HEK293 (cell line): Measurements from ENCODE around the gene ZNF597.

Source experiments
- CTCF ChIA-PET: fragments of 350-600 bp; formaldehyde crosslinking; extraction: SDS; loops from one replicate; lab custom pipeline; 2021; ENCODE audit warnings: antibody characterized with exemption; lab: Yijun Ruan, JAX
- POLR2A ChIA-PET: fragments of 300-600 bp; formaldehyde crosslinking; extraction: SDS; loops from one replicate; lab custom pipeline; 2020; ENCODE audit warnings: antibody characterized with exemption, inconsistent platforms; lab: Yijun Ruan, JAX
- H3K27ac ChIP-seq: fragments of 200-500 bp; sonication (Bioruptor generic); 2 replicates; pipeline ENCODE4 v1.5.1; 2014; ENCODE audit warnings: low read depth, low read length, control low read depth, inconsistent platforms; ENCODE audit errors: extremely low read depth
- H3K36me3 ChIP-seq, 2 experiments: fragments of 200-500 bp in 1 of 2; sonication (Bioruptor generic) in 1 of 2; 1 replicate in 1 of 2; 2 replicates in 1 of 2; pipeline ENCODE4 v1.5.1; 2014 to 2017; ENCODE audit warnings: inconsistent platforms in 2 of 2, low read length in 2 of 2; ENCODE audit not compliant: control insufficient read depth in 2 of 2, insufficient read depth in 1 of 2
- H3K4me1 ChIP-seq: fragments of 200-500 bp; sonication (Bioruptor generic); 2 replicates; pipeline ENCODE4 v1.5.1; 2014; ENCODE audit warnings: mild to moderate bottlenecking, low read length, inconsistent platforms; ENCODE audit not compliant: control insufficient read depth, insufficient read depth
- H3K4me3 ChIP-seq: 2 replicates; pipeline ENCODE4 v1.5.1; 2011; ENCODE audit warnings: low read depth, mild to moderate bottlenecking, control low read depth, low read length, moderate library complexity
- H3K9me3 ChIP-seq: fragments of 200-500 bp; sonication (Bioruptor generic); 2 replicates; pipeline ENCODE4 v1.5.1; 2014; ENCODE audit warnings: low read depth, low read length, inconsistent platforms; ENCODE audit not compliant: control insufficient read depth, insufficient read depth
- KLF16 ChIP-seq: fragments of 450-650 bp; formaldehyde crosslinking; IDR thresholded peaks from 2 replicates; pipeline ENCODE4 v1.5.1; 2017; ENCODE audit warnings: missing biosample characterization, missing genetic modification characterization
- REPIN1 ChIP-seq: fragments of 450-650 bp; formaldehyde crosslinking; IDR thresholded peaks from 2 replicates; pipeline ENCODE4 v1.5.1; 2017; ENCODE audit warnings: missing biosample characterization, missing genetic modification characterization, low read depth
- SETDB1 ChIP-seq: IDR thresholded peaks from one replicate; pipeline ENCODE4 v1.6.1; 2017; ENCODE audit warnings: mild to moderate bottlenecking, low read length, moderate library complexity, mixed read lengths; ENCODE audit not compliant: insufficient read length
- TCF7L2 ChIP-seq: IDR thresholded peaks from 2 replicates; pipeline ENCODE4 v1.6.1; 2011; ENCODE audit warnings: low read depth, mild to moderate bottlenecking, inconsistent platforms, low read length, moderate library complexity, borderline replicate concordance
- TRIM28 ChIP-seq: IDR thresholded peaks from 2 replicates; pipeline ENCODE4 v1.6.1; 2011; ENCODE audit warnings: low read length, control low read depth, borderline replicate concordance
- ZNF157 ChIP-seq: fragments of 450-650 bp; formaldehyde crosslinking; IDR thresholded peaks from 2 replicates; pipeline ENCODE4 v1.5.1; 2016; ENCODE audit warnings: missing biosample characterization, missing genetic modification characterization
- ZNF174 ChIP-seq: fragments of 450-650 bp; formaldehyde crosslinking; IDR thresholded peaks from 2 replicates; pipeline ENCODE4 v1.5.0; 2017; ENCODE audit warnings: missing biosample characterization, mild to moderate bottlenecking, missing genetic modification characterization
- ZNF19 ChIP-seq: fragments of 450-650 bp; formaldehyde crosslinking; IDR thresholded peaks from 2 replicates; pipeline ENCODE4; 2016; ENCODE audit warnings: missing biosample characterization, missing genetic modification characterization, low read depth
- ZNF280C ChIP-seq: fragments of 450-650 bp; formaldehyde crosslinking; IDR thresholded peaks from 2 replicates; pipeline ENCODE4 v1.5.1; 2016; ENCODE audit warnings: missing biosample characterization, missing genetic modification characterization
- ZNF518A ChIP-seq: fragments of 450-650 bp; formaldehyde crosslinking; conservative IDR thresholded peaks from 2 replicates; pipeline ENCODE4 v1.5.1; 2016; ENCODE audit warnings: low read depth, missing biosample characterization, missing genetic modification characterization
- ZNF626 ChIP-seq: fragments of 450-650 bp; sonication (Bioruptor Pico); formaldehyde crosslinking; IDR thresholded peaks from 2 replicates; pipeline ENCODE4 v1.5.1; 2018; ENCODE audit warnings: missing biosample characterization, missing genetic modification characterization, inconsistent platforms
- ZNF660 ChIP-seq: fragments of 450-650 bp; IDR thresholded peaks from 2 replicates; pipeline ENCODE4 v1.5.1; 2018; ENCODE audit warnings: missing biosample characterization, mild to moderate bottlenecking, missing genetic modification characterization
- TF ChIP-seq, protein P1 (sequence below): fragments of 450-650 bp; formaldehyde crosslinking; IDR thresholded peaks from 2 replicates; pipeline ENCODE4 v1.5.1; 2016; ENCODE audit warnings: missing biosample characterization, missing genetic modification characterization
- TF ChIP-seq, protein P2 (sequence below): fragments of 450-650 bp; formaldehyde crosslinking; IDR thresholded peaks from 2 replicates; pipeline ENCODE4 v1.5.1; 2016; ENCODE audit warnings: missing biosample characterization, missing genetic modification characterization

The ZNF597 gene

DNA sequence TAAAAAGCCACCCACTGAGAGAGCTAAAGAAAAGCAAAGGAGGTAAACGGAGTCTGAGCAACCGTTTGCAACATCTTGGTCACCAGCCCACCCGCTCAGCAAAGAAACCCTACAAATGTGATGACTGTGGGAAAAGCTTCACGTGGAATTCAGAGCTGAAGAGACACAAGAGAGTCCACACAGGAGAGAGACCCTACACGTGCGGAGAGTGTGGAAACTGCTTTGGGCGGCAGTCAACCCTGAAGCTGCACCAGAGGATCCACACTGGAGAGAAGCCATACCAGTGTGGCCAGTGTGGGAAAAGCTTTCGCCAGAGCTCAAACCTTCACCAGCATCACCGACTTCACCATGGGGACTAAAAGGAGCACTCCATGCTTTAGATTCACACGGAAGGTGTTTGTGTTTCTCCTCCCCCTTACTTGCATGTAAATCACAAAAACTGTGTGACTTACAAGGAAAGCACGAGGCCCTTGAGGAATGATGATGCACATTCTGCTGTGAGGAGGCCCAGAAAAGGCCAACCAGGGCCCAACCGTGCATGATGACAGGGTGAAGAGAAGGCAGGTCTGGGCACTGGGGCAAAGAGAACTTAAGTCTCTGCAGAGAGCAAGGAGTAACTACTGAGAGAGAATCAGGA lies 34.6 kb downstream of the ZNF597 start:
- TF ChIP-seq ZNF157 (tag by site-specific recombination) (no peak), ZNF518A (tag by site-specific recombination) (0 out of 2 replicates have a peak, but pooled peaks have one; percentile 34), SETDB1 (peak; percentile 100), ZNF174 (tag by site-specific recombination) (no peak), ZNF280C (tag by site-specific recombination) (0 out of 2 replicates have a peak, but pooled peaks have one; percentile 82), TRIM28 (peak; percentile 98; the same call in 1 of the 2 replicates), KLF16 (tag by site-specific recombination) (0 out of 2 replicates have a peak, but pooled peaks have one; percentile 27), ZNF626 (tag by site-specific recombination) (peak; percentile 64; the same call in 1 of the 2 replicates), ZNF660 (tag by site-specific recombination) (no peak), TCF7L2 (no peak), ZNF19 (tag by site-specific recombination) (0 out of 2 replicates have a peak, but pooled peaks have one; percentile 5), REPIN1 (tag by site-specific recombination) (no peak)
- TF ChIP-seq, protein P1, sequence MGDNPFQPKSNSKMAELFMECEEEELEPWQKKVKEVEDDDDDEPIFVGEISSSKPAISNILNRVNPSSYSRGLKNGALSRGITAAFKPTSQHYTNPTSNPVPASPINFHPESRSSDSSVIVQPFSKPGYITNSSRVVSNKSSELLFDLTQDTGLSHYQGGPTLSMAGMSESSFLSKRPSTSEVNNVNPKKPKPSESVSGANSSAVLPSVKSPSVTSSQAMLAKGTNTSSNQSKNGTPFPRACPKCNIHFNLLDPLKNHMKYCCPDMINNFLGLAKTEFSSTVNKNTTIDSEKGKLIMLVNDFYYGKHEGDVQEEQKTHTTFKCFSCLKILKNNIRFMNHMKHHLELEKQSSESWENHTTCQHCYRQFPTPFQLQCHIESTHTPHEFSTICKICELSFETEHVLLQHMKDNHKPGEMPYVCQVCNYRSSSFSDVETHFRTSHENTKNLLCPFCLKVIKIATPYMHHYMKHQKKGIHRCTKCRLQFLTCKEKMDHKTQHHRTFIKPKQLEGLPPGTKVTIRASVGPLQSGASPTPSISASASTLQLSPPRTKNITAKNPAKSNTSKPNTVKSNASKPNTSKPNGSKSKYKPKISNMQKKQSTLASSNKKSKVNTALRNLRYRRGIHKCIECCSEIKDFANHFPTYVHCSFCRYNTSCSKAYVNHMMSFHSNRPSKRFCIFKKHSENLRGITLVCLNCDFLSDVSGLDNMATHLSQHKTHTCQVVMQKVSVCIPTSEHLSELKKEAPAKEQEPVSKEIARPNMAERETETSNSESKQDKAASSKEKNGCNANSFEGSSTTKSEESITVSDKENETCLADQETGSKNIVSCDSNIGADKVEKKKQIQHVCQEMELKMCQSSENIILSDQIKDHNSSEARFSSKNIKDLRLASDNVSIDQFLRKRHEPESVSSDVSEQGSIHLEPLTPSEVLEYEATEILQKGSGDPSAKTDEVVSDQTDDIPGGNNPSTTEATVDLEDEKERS (tag by site-specific recombination) = peak; percentile 89
- TF ChIP-seq, protein P2, sequence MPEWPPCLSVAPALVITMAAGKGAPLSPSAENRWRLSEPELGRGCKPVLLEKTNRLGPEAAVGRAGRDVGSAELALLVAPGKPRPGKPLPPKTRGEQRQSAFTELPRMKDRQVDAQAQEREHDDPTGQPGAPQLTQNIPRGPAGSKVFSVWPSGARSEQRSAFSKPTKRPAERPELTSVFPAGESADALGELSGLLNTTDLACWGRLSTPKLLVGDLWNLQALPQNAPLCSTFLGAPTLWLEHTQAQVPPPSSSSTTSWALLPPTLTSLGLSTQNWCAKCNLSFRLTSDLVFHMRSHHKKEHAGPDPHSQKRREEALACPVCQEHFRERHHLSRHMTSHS (tag by site-specific recombination) = no peak
- ChIA-PET CTCF (interaction anchor here (0.6 kb wide), 2 partner anchors 21 to 536 kb away, joined by 4 read pairs; no protein-coding TSS in a partner anchor), POLR2A (no interaction called here)
- no peaks in the 10 kb centered on the region for H3K9me3 ChIP-seq
- H3K27ac ChIP-seq = no peak overlapping the region
- H3K4me3 ChIP-seq = no peak overlapping the region
- peaks cover 0 to 54% of the 10 kb centered on the region in 2 experiments; a peak in 2 of 3 replicates for H3K36me3 ChIP-seq
- no peaks in the 10 kb centered on the region for H3K4me1 ChIP-seq
